ENCODE data around the gene ZFAND2B. TPM values are rescaled to one million over a fixed set of nuclear protein-coding genes. Genes with fewer than 3 reads are reported as not detected.
A peak's percentile ranks its signal among the peaks of the same experiment; 100 is the strongest.
"Not testable (repeated sequence)": the region's sequence is repeated elsewhere in the genome, so short reads cannot be mapped to it uniquely, and the experiment has no call there.

ZFAND2B gene
- total RNA-seq, 1 experiment from 2014 or later, result 32.3 TPM

DNA sequence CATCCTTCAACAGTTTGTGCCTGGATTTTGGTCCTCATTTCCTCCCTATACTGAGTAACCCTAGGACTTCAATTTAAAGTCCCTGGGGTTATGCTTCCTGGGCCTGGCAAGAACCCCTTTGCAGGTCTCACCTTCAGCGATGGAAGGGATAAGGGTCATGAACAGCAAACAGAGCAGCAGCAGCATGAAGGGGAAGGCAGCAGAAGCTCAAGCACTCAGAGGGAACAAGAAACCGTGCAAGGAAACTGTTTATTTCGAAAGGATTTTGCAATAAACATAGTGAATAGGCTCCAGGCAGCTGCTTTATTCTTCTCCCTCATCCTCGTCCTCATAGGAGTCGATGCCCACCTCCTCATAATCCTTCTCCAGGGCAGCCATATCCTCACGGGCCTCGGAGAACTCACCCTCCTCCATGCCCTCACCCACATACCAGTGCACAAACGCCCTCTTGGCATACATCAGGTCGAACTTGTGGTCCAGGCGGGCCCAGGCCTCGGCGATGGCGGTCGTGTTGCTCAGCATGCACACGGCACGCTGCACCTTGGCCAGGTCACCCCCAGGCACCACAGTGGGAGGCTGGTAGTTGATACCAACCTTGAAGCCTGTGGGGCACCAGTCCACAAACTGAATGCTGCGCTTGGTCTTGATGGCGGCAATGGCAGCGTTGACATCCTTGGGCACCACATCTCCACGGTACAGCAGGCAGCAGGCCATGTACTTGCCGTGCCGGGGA lies 43.6 kb downstream of the ZFAND2B start:
- no peak for DNase-seq (ENCODE audit: low read depth)

DNA sequence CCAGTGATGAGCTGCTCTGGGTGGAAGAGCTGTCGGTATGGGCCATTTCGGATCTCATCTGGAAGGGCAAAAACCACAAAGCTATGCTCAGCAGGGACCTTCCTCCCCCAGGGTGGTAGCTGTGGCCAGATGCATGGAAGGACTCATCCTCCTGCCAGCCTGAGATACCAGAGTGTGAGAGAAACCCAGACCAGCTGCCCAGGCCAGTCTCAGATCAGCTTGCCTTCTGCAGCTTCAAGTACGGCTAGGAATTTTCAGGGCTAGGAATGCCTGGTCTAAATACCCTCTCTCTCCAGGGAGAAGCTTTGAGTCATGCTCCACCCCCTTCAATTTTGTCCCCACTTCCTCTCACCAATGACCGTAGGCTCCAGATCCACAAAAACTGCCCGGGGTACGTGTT lies 45.1 kb downstream of the ZFAND2B start:
- DNase-seq (ENCODE audit: low read depth), result peak; percentile 35

DNA sequence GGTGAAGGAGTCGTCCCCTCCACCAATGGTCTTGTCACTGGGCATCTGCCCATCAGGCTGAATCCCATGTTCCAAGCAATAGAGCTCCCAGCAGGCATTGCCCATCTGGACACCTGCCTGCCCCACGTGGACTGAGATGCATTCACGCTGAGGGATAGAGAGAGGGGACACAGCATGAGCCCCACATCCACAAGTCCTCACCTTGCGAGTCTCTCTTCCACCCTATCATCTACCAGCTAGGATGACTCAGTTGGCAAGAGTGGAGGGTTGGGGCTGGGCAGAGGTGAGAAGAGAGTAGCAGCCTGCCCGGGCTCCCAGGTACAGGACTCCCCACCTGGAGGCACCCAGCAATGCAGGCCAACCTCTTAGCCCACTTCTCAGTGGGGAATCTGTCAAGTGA lies 45.5 kb downstream of the ZFAND2B start:
- DNase-seq (ENCODE audit: low read depth), result peak; percentile 28

DNA sequence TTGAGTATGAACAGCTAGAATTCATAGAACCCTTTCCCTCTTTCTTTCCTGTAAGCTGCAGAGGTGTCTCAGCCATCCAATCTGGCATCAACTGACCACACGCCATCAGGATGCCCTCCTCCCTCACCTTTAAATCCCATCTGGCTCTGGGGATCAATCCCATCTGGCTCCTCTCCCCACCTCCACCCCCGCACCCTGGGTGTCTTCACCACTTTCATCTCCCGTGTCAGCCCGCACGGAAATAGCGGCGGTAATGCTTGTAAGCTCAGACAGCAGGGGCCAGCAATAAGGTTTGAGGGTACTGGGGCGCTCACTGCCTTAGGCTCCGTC lies 46.0 kb downstream of the ZFAND2B start:
- DNase-seq (ENCODE audit: low read depth), result no peak

DNA sequence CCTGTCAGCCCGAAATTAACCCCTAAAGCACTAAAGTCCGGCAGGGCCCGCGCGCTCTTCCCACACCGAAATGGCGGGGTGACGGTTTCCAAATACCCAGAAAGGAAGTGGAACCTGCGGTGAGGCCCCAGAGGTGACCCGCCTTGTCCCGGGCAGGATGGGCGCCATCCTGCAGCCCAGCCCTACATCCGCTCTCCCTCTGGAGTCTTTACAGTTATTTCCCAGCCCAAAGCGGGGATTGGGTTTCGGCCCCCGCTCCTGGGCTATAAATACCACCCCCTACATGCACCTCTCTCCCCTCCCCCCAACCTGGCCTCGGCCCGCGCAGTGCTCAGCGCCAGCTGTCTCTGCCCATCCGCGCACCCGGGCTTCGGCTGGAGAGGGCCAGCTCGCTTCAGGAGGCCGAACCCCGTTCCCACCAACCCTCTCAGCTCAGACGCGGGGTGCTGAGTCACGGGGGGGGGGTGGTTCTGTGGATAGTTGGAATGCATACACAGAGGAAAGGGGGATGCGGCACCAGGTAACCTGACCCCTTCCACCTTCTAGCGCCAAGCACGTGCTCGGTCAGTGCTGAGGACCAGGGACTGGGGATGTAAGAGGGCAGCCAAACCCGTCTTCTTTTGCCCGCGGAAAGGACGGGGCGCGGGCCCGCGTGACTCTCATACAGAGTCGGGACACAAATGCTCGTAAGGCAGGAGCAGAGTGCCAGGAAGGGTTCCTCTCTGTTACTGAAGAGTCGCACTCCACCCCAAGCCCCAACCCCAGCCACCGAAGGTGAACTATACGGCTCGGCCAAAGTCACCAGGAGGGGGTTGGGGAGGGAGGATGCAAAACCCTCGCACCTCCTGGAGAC lies 46.5 kb downstream of the ZFAND2B start, which contains the start of gene TUBA4B:
TSS of gene TUBA4B (plus strand) at position 344 of the 853 bp plus-strand sequence. CDS start at position 509, 165 bp downstream.
- peak; percentile 81 for DNase-seq (ENCODE audit: low read depth)

DNA sequence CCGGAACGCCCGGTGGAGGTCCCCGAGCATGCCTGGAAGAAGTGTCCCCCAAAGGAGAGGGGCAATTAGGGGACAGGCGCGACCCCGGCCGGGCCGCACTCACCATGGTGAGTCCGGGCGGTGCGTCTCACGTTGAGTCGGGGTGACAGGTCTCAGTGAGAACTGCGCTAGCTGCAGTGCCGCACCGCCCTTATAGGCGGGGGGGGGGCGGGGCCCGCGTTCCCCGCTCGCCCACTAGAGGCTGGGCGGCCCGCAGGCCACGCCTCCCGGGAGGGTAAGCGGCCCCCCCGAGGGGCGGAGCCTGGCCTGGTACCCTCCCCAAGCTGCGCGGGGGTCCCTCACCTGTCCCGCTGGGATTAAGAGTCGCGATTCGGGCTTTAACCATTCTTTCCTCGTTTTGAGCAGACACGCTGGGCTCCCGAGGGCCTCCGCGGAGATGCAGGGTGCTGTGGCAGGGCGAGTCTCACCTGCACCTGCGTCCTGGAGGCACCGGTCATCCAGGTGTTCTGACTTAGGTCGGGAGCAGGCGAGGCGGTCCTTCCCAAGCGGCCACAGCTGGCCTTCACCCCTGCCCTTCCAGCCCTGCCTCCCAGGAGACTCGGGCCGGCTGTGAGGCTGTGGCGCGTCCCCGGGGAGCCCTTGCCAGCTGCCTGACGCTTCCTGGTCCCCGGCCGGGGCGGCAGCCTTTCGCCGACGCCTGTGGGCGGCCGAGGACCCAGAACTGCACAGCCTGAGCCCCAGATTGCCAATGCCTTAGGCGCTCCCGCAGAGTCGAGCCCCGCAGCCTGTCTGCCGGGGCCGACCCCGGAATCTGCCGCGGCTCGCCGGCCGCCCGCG lies 47.4 kb downstream of the ZFAND2B start, which contains the start of gene TUBA4A:
TSS of gene TUBA4A (minus strand) at position 166 of the 837 bp plus-strand sequence. CDS start at position 106, 60 bp downstream.
- peak; percentile 87 for DNase-seq (ENCODE audit: low read depth)

DNA sequence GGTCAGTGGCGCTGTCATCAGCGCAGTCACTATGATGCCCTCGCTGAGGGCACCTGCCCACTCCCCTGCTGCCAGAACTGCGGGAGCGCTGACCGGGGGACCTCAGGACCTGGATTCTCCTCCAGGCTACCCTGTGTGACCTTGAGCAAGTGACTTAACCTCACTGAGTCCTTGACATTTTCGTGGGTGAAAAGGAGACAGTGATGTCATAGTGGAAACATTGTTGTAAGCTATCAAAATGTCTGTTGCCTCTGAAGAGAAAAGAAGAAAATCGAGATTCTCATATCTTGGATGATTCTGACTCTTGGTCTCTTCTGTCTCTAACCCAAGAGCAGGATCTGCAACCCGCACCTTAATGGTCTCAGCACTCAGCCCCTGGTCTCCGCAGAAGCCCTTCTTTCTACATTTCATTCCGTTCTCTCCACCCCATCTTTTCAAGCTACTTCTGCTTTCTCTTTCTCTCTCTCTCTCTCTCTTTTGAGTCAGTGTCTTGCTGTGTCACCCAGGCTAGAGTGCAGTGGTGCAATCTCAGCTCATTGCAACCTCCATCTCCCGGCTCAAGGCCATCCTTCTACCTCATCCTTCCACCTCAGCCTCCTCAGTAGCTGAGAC lies 48.1 kb downstream of the ZFAND2B start:
- no peak for DNase-seq (ENCODE audit: low read depth)

DNA sequence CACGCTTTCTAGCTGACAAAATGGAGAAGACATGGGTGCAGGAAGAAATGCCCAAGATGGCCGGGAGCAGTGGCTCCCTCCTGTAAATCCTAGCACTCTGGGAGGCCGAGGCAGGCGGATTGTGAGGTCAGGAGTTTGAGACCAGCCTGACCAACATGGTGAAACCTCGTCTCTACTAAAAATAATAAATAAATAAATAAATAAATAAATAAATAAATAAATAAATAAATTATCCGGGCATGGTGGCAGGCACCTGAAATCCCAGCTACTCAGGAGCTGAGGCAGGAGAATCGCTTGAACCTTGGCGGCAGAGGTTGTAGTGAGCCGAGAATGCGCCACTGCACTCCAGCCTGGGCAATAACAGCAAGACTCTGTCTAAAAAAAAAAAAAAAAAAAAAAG lies 52.4 kb downstream of the ZFAND2B start:
- DNase-seq (ENCODE audit: low read depth), result not testable (repeated sequence)

Other genes with a start within 250 kb of the ZFAND2B start
- gene CDK5R2, start 247.1 kb upstream of the ZFAND2B start, total RNA-seq (2014; rRNA removed; shearing (Covaris generic)), result 0.06 TPM in 1 of 2 replicates, not detected in the other
- 0.34 TPM in 1 of 2 replicates, not detected in the other for gene FEV, start 221.6 kb upstream of the ZFAND2B start, total RNA-seq (2014; rRNA removed; shearing (Covaris generic))
- 2.2 and 4.3 TPM in 2 replicates for gene CRYBA2, start 213.4 kb upstream of the ZFAND2B start, total RNA-seq (2014; rRNA removed; shearing (Covaris generic))
- gene CFAP65, start 165.3 kb upstream of the ZFAND2B start, total RNA-seq (2014; rRNA removed; shearing (Covaris generic)), result 0.11 TPM in 1 of 2 replicates, not detected in the other
- not detected in 2 replicates for gene IHH, start 145.9 kb upstream of the ZFAND2B start, total RNA-seq (2014; rRNA removed; shearing (Covaris generic))
- gene NHEJ1, start 46.0 kb upstream of the ZFAND2B start, total RNA-seq (2014; rRNA removed; shearing (Covaris generic)), result 13.6 and 22.0 TPM in 2 replicates
- gene SLC23A3, start 36.8 kb upstream of the ZFAND2B start, total RNA-seq (2014; rRNA removed; shearing (Covaris generic)), result 0.63 and 0.86 TPM in 2 replicates
- gene CNPPD1, start 29.9 kb upstream of the ZFAND2B start, total RNA-seq (2014; rRNA removed; shearing (Covaris generic)), result 36.2 and 41.3 TPM in 2 replicates
- gene RETREG2, start 28.5 kb upstream of the ZFAND2B start, total RNA-seq (2014; rRNA removed; shearing (Covaris generic)), result 33.3 and 48.8 TPM in 2 replicates
- 9.0 and 10.5 TPM in 2 replicates for gene ABCB6, start 12.2 kb downstream of the ZFAND2B start, total RNA-seq (2014; rRNA removed; shearing (Covaris generic))
- gene ATG9A, start 22.9 kb downstream of the ZFAND2B start, total RNA-seq (2014; rRNA removed; shearing (Covaris generic)), result 27.1 and 56.9 TPM in 2 replicates
- gene ANKZF1, start 23.0 kb downstream of the ZFAND2B start, total RNA-seq (2014; rRNA removed; shearing (Covaris generic)), result 25.2 and 25.8 TPM in 2 replicates
- 2.7 and 3.2 TPM in 2 replicates for gene GLB1L, start 38.7 kb downstream of the ZFAND2B start, total RNA-seq (2014; rRNA removed; shearing (Covaris generic))
- gene STK16, start 38.7 kb downstream of the ZFAND2B start, total RNA-seq (2014; rRNA removed; shearing (Covaris generic)), result 5.4 and 8.9 TPM in 2 replicates
- not detected in 2 replicates for gene TUBA4B, start 46.5 kb downstream of the ZFAND2B start, total RNA-seq (2014; rRNA removed; shearing (Covaris generic))
- 65.0 and 79.9 TPM in 2 replicates for gene TUBA4A, start 47.1 kb downstream of the ZFAND2B start, total RNA-seq (2014; rRNA removed; shearing (Covaris generic))
- gene DNAJB2, start 72.6 kb downstream of the ZFAND2B start, total RNA-seq (2014; rRNA removed; shearing (Covaris generic)), result 19.9 and 20.2 TPM in 2 replicates
- 0.21 and 1.3 TPM in 2 replicates for gene PTPRN, start 102.6 kb downstream of the ZFAND2B start, total RNA-seq (2014; rRNA removed; shearing (Covaris generic))
- not detected in 2 replicates for gene RESP18, start 126.0 kb downstream of the ZFAND2B start, total RNA-seq (2014; rRNA removed; shearing (Covaris generic))
- 72.1 and 94.6 TPM in 2 replicates for gene DNPEP, start 181.1 kb downstream of the ZFAND2B start, total RNA-seq (2014; rRNA removed; shearing (Covaris generic))
- 0.17 and 0.77 TPM in 2 replicates for gene DES, start 211.6 kb downstream of the ZFAND2B start, total RNA-seq (2014; rRNA removed; shearing (Covaris generic))
- 4.9 and 18.4 TPM in 2 replicates for gene SPEG, start 228.1 kb downstream of the ZFAND2B start, total RNA-seq (2014; rRNA removed; shearing (Covaris generic))